Neuron (in vitro differentiated cells): Measurements from ENCODE around the gene MPDZ.

Experiments used
- H2AFZ ChIP-seq: one replicate; pipeline ENCODE4 v1.6.1; 2013; ENCODE audit warnings: low read depth, mild to moderate bottlenecking, inconsistent platforms, low read length, moderate library complexity
- H3K27me3 ChIP-seq: one replicate; pipeline ENCODE4 v1.6.1; 2013; ENCODE audit warnings: low read length; ENCODE audit not compliant: insufficient read depth
- H3K36me3 ChIP-seq: one replicate; pipeline ENCODE4 v1.6.1; 2013; ENCODE audit warnings: low read length; ENCODE audit not compliant: insufficient read depth
- H3K4me1 ChIP-seq: one replicate; pipeline ENCODE4 v1.6.1; 2013; ENCODE audit warnings: low read length; ENCODE audit not compliant: insufficient read depth
- H3K4me3 ChIP-seq: 2 replicates; pipeline ENCODE4 v1.5.1; 2013; ENCODE audit warnings: mild to moderate bottlenecking, low read length, moderate library complexity
- H3K9me3 ChIP-seq: one replicate; pipeline ENCODE4 v1.6.1; 2013; ENCODE audit warnings: low read length

Gene MPDZ

GRCh38 chr9:13140843-13141592, 138.5 kb downstream of the MPDZ start:
- Histone ChIP-seq H3K27me3 (no peaks in the 10 kb centered on the region), H3K4me1 (peaks cover 33% of the 10 kb centered on the region), H3K9me3 (no peaks in the 10 kb centered on the region), H2AFZ (no peak overlapping the region), H3K36me3 (peaks cover 16% of the 10 kb centered on the region), H3K4me3 (no peak overlapping the region)

DNA sequence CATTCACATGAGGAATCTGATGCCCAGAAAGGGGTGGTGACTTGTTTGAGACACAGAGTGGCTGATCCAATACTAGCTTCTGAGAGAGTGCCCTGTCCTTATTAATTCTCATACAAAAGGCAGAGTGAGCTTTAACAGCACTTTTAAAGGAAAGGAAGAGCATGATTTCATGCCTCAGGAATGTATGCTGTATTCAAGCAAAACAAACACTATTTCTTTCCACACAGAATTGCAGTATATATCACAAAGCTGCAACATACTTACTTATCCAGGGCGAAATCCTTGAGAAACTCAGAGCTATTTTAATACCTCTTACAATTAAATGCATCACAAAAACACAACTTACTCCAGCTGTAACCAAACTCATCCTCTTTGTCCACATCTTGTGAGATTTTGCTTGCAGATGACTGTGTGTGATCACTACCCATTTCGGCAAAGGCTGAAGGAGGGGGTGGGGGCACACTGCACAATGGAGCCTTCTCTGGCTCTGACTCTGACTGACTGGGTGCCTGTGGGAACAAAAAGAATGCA, 139.8 kb downstream of the MPDZ start:
- Histone ChIP-seq H3K36me3 (peaks cover 27% of the 10 kb centered on the region), H3K4me3 (peak overlapping the region; percentile 19), H2AFZ (no peak overlapping the region), H3K9me3 (no peaks in the 10 kb centered on the region), H3K27me3 (no peaks in the 10 kb centered on the region), H3K4me1 (peaks cover 26% of the 10 kb centered on the region)

DNA sequence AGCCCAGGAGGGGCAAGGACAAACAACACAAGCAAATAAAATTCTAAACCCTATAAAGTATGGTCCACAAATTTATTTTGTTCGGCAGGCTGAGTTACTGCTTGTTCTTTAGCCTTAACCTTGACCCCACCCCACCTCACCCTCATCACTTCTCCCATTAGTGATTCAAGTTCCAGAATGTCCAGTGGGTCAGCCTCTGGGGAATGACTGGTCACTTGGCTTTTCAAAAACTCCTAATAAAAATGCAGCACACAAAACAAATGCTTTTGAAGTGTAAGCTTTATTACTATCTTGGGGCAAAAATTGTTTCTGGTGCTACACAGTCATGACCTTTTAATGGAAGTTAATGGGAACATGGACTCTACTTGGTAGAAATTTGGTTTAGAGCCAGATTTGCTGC, 142.1 kb downstream of the MPDZ start:
- Histone ChIP-seq H3K9me3 (no peaks in the 10 kb centered on the region), H2AFZ (no peak overlapping the region), H3K36me3 (peaks cover 41% of the 10 kb centered on the region), H3K4me1 (peaks cover 26% of the 10 kb centered on the region), H3K4me3 (no peak overlapping the region), H3K27me3 (no peaks in the 10 kb centered on the region)

DNA sequence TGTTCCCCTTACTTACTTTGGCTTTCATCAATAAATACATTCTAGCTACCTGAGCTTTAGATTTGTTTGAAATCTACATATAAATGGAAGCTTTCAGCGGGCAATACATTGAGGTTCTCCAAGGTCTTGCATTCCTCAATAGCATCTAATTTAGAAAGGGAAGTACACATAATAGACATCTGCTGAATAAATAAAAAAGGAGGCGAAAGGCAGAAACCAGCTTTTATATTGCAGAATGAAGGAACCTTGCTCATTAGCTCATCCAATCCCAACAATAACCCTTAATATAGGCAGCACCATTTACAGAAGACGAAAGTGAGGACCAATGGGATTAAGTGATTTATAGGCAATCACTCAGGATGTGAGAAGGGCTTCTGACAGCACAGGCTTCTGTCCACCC, 147.5 kb downstream of the MPDZ start:
- H3K27me3 ChIP-seq, result no peaks in the 10 kb centered on the region
- no peak overlapping the region for H3K4me3 ChIP-seq
- H3K36me3 ChIP-seq, result peaks cover 47% of the 10 kb centered on the region
- no peak overlapping the region for H2AFZ ChIP-seq
- H3K9me3 ChIP-seq, result no peaks in the 10 kb centered on the region
- H3K4me1 ChIP-seq, result no peaks in the 10 kb centered on the region

GRCh38 chr9:13131416-13131815, 148.1 kb downstream of the MPDZ start:
- Histone ChIP-seq H3K27me3 (no peaks in the 10 kb centered on the region), H3K36me3 (peaks cover 47% of the 10 kb centered on the region), H2AFZ (no peak overlapping the region), H3K9me3 (no peaks in the 10 kb centered on the region), H3K4me1 (no peaks in the 10 kb centered on the region), H3K4me3 (no peak overlapping the region)

- Histone ChIP-seq H3K4me3 (no peak overlapping the region), H3K36me3 (peaks cover 43% of the 10 kb centered on the region), H3K27me3 (no peaks in the 10 kb centered on the region), H3K9me3 (no peaks in the 10 kb centered on the region), H3K4me1 (no peaks in the 10 kb centered on the region), H2AFZ (no peak overlapping the region)
These were observed 151.1 kb downstream of the MPDZ start for GRCh38 chr9:13128266-13128860.

DNA sequence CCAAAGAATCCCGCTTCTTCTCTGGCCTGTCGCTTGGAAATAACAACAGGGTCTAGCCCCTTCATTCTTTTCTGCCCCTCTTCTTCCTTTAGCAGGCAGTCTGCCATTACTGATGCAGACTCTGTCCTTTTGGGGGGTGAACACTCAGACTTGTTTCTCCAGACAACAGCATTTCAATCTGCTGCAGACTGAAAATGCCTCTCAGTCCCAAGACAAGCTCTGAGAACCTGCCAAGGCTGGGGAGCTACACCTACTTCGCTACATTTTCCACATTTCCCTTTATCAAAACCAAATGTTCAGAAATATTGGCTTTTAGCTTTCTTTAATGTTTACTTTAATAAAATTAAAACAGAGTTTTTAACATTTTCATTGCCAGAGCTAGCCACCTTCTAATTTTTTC, 152.4 kb downstream of the MPDZ start:
- Histone ChIP-seq H3K27me3 (no peaks in the 10 kb centered on the region), H3K4me3 (no peak overlapping the region), H3K4me1 (no peaks in the 10 kb centered on the region), H3K9me3 (no peaks in the 10 kb centered on the region), H3K36me3 (peaks cover 48% of the 10 kb centered on the region), H2AFZ (no peak overlapping the region)

DNA sequence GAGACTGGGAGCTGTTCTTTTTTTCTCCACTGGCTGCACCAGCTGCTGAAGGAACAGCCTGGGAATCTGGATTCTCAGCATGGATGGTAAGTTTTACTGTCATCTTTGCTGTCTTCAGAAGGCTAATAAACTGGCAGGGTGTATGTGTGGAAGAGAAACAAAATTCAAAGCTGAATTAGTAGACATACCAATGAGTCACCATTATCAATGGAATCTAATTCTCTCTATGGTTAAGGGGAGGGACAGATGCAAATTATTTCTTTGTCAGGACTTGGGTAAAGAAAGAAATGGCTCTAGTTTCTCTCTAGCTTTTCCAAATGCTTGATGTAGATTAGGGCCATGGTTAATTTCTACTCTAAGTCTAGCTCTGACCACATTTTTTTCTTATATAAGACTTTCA, 154.2 kb downstream of the MPDZ start:
- Histone ChIP-seq H3K4me3 (no peak overlapping the region), H3K27me3 (no peaks in the 10 kb centered on the region), H3K36me3 (peaks cover 52% of the 10 kb centered on the region), H3K9me3 (no peaks in the 10 kb centered on the region), H3K4me1 (no peaks in the 10 kb centered on the region), H2AFZ (no peak overlapping the region)

- H3K9me3 ChIP-seq, result no peaks in the 10 kb centered on the region
- H2AFZ ChIP-seq, result no peak overlapping the region
- no peaks in the 10 kb centered on the region for H3K4me1 ChIP-seq
- no peaks in the 10 kb centered on the region for H3K27me3 ChIP-seq
- H3K36me3 ChIP-seq, result peaks cover 64% of the 10 kb centered on the region
- no peak overlapping the region for H3K4me3 ChIP-seq
These were observed 156.6 kb downstream of the MPDZ start for GRCh38 chr9:13122756-13123369.

- H3K36me3 ChIP-seq, result peaks cover 52% of the 10 kb centered on the region
- H3K4me1 ChIP-seq, result no peaks in the 10 kb centered on the region
- no peaks in the 10 kb centered on the region for H3K9me3 ChIP-seq
- H2AFZ ChIP-seq, result no peak overlapping the region
- no peaks in the 10 kb centered on the region for H3K27me3 ChIP-seq
- H3K4me3 ChIP-seq, result no peak overlapping the region
These were observed 161.2 kb downstream of the MPDZ start for GRCh38 chr9:13118313-13118712.

DNA sequence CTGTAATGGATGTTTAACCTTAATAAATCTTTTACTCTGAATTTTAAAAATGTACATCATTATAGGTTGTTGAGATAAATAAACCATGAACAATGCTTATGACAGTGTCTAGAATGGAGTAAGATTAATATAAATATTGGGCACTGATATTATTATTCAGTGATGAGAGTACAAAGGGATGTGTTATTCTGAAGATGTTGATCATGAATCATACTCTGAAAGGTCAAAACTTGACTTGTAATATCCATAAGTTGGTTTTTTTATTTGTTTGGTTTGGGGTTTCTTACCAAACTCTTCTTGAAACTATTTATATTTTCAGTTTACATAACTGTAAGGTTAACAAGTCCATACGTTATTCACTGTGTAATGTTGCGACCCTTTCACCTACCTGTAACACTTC, 163.2 kb downstream of the MPDZ start:
- peaks cover 51% of the 10 kb centered on the region for H3K36me3 ChIP-seq
- no peaks in the 10 kb centered on the region for H3K4me1 ChIP-seq
- H3K27me3 ChIP-seq, result no peaks in the 10 kb centered on the region
- H3K4me3 ChIP-seq, result no peak overlapping the region
- H3K9me3 ChIP-seq, result no peaks in the 10 kb centered on the region
- no peak overlapping the region for H2AFZ ChIP-seq

DNA sequence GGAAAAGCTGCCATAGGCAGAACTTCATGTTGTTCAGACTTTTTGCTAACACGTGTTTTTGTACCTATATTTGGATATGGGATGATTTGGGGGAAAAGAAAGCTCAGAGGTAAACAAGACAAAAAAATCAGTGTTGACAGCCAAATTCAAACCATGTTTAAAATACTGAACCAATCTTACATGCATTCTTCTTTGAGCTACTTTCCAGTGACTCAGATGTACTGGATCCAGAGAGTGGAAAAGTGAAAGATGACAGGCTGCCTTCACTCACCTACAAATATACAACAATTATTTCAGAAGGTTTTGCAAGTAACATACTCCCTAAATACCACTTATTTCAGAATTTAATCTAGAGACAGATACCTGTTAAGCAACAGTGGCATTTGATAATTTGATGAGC, 165.7 kb downstream of the MPDZ start:
- Histone ChIP-seq H3K4me1 (no peaks in the 10 kb centered on the region), H3K4me3 (no peak overlapping the region), H3K27me3 (no peaks in the 10 kb centered on the region), H2AFZ (no peak overlapping the region), H3K36me3 (peaks cover 47% of the 10 kb centered on the region), H3K9me3 (no peaks in the 10 kb centered on the region)

- H3K36me3 ChIP-seq, result peaks cover 47% of the 10 kb centered on the region
- no peaks in the 10 kb centered on the region for H3K27me3 ChIP-seq
- H3K4me1 ChIP-seq, result no peaks in the 10 kb centered on the region
- H3K4me3 ChIP-seq, result no peak overlapping the region
- no peak overlapping the region for H2AFZ ChIP-seq
- H3K9me3 ChIP-seq, result no peaks in the 10 kb centered on the region
These were observed 166.3 kb downstream of the MPDZ start for GRCh38 chr9:13113216-13113615.
